CD14-positive monocyte (primary cell): Measurements from ENCODE around the gene LIMK2. TPM values are rescaled to one million over a fixed set of nuclear protein-coding genes. Genes with fewer than 3 reads are reported as not detected.

Experiments used
- DNase-seq, 3 donors: peaks; one replicate each; pipeline ENCODE4 v3.0.0-alpha.2; 2011 to 2022
- H2AFZ ChIP-seq: 2 replicates; pipeline ENCODE4 v1.6.0; 2012; ENCODE audit warnings: mild to moderate bottlenecking, low read depth, low read length, inconsistent platforms; ENCODE audit not compliant: insufficient read depth, poor library complexity, severe bottlenecking
- H3K27ac ChIP-seq, 2 donors: 1 replicate in 1 of 2; 2 replicates in 1 of 2; pipeline ENCODE4 v1.5.1; 2012 to 2013; ENCODE audit warnings: low read length in 2 of 2, control low read depth in 1 of 2, inconsistent platforms in 1 of 2, low read depth in 1 of 2, mild to moderate bottlenecking in 1 of 2
- H3K27me3 ChIP-seq, 2 donors: one replicate each; pipeline versions ENCODE4 v1.6.0 to v1.6.1; 2011 to 2013; ENCODE audit warnings: low read length in 2 of 2; ENCODE audit not compliant: control insufficient read depth in 2 of 2, insufficient read depth in 2 of 2
- H3K36me3 ChIP-seq, 2 donors: replicated peaks in 1 of 2; 1 replicate in 1 of 2; 2 replicates in 1 of 2; pipeline versions ENCODE4 v1.5.1 to v1.6.1; 2012 to 2013; ENCODE audit warnings: low read length in 2 of 2, control low read depth in 1 of 2, inconsistent platforms in 1 of 2, mild to moderate bottlenecking in 1 of 2; ENCODE audit not compliant: insufficient read depth in 2 of 2, control insufficient read depth in 1 of 2
- H3K4me1 ChIP-seq, 2 donors: 1 replicate in 1 of 2; 2 replicates in 1 of 2; pipeline versions ENCODE4 v1.5.1 to v1.6.1; 2012 to 2013; ENCODE audit warnings: low read length in 2 of 2, control low read depth in 1 of 2, inconsistent platforms in 1 of 2, mild to moderate bottlenecking in 1 of 2, moderate library complexity in 1 of 2; ENCODE audit not compliant: insufficient read depth in 2 of 2, control insufficient read depth in 1 of 2
- H3K4me2 ChIP-seq: replicated peaks from 2 replicates; pipeline ENCODE3; 2012; ENCODE audit warnings: low read length, moderate library complexity, mild to moderate bottlenecking; ENCODE audit not compliant: poor library complexity, severe bottlenecking; ENCODE audit errors: extremely low read depth
- H3K4me3 ChIP-seq, 3 experiments: fragments of 200-600 bp in 1 of 3; sonication (generic) in 1 of 3; replicated peaks in 1 of 3; 1 replicate in 2 of 3; 2 replicates in 1 of 3; pipeline ENCODE4 v1.5.1; 2011 to 2013; ENCODE audit warnings: low read length in 3 of 3, mild to moderate bottlenecking in 3 of 3, control low read depth in 2 of 3, low read depth in 2 of 3, inconsistent platforms in 1 of 3, moderate library complexity in 1 of 3
- H3K79me2 ChIP-seq: 2 replicates; pipeline ENCODE4 v1.6.0; 2012; ENCODE audit warnings: mild to moderate bottlenecking, control low read depth, inconsistent platforms, low read length, moderate library complexity; ENCODE audit not compliant: insufficient read depth
- H3K9ac ChIP-seq: 2 replicates; pipeline ENCODE4 v1.6.0; 2017; ENCODE audit warnings: low read length, mild to moderate bottlenecking; ENCODE audit not compliant: insufficient read depth, poor library complexity, severe bottlenecking
- H3K9me3 ChIP-seq, 2 donors: replicated peaks in 1 of 2; 1 replicate in 1 of 2; 2 replicates in 1 of 2; pipeline versions ENCODE4 v1.5.1 to v1.6.1; 2012 to 2013; ENCODE audit warnings: low read length in 2 of 2, control low read depth in 1 of 2; ENCODE audit not compliant: control insufficient read depth in 1 of 2, insufficient read depth in 1 of 2
- H4K20me1 ChIP-seq: 2 replicates; pipeline ENCODE4 v1.6.0; 2012; ENCODE audit warnings: mild to moderate bottlenecking, low read length, control low read depth, moderate library complexity; ENCODE audit not compliant: insufficient read depth
- H3K27ac Mint-ChIP-seq, 7 donors: one replicate each; pipeline ENCODE4 v1.8.0; 2020; ENCODE audit warnings: mild to moderate bottlenecking in 7 of 7, mixed read lengths in 7 of 7, moderate library complexity in 6 of 7, inconsistent platforms in 2 of 7
- H3K27me3 Mint-ChIP-seq, 3 donors: one replicate each; pipeline ENCODE4 v1.8.0; 2021 to 2022; ENCODE audit warnings: low read depth in 3 of 3, mild to moderate bottlenecking in 3 of 3, mixed read lengths in 3 of 3, moderate library complexity in 3 of 3, inconsistent platforms in 1 of 3
- H3K36me3 Mint-ChIP-seq, 2 donors: one replicate each; pipeline ENCODE4 v1.8.0; 2020; ENCODE audit warnings: mixed read lengths in 2 of 2, inconsistent platforms in 1 of 2, mild to moderate bottlenecking in 1 of 2
- H3K4me1 Mint-ChIP-seq: one replicate; pipeline ENCODE4 v1.8.0; 2020; ENCODE audit warnings: mild to moderate bottlenecking, mixed read lengths
- H3K4me3 Mint-ChIP-seq, 2 donors: one replicate each; pipeline ENCODE4 v1.8.0; 2020; ENCODE audit warnings: mild to moderate bottlenecking in 2 of 2, mixed read lengths in 2 of 2, moderate library complexity in 1 of 2
- H3K9me3 Mint-ChIP-seq, 7 donors: one replicate each; pipeline ENCODE4 v1.8.0; 2020 to 2022; ENCODE audit warnings: mixed read lengths in 7 of 7, mild to moderate bottlenecking in 6 of 7, moderate library complexity in 6 of 7, inconsistent platforms in 2 of 7
- CTCF ChIP-seq: fragments of 200-600 bp; IDR thresholded peaks from one replicate; pipeline ENCODE4 v1.8.0; 2022; ENCODE audit warnings: antibody characterized with exemption, mild to moderate bottlenecking
- WGBS: methylation state at CpG from one replicate; pipeline ENCODE4 v1.1.5; 2013; ENCODE audit warnings: missing lambda C conversion rate; ENCODE audit not compliant: insufficient coverage; 5-methylcytosine and 5-hydroxymethylcytosine counted together
- intact Hi-C, 2 donors: fragments of 100-400 bp; cut with micrococcal nuclease; formaldehyde crosslinking; loops; one replicate each; pipeline versions ENCODE4 v1.15.0 to v1.15.1; 2023
- polyA plus RNA-seq, 3 donors: library from polyadenylated mRNA; depleted of rRNA in 1 of 3; unstranded in 2 of 3; stranded (reverse) in 1 of 3; fragments of 300-500 nt in 2 of 3; fragments of >200 nt in 1 of 3; fragmentation: Illumina TruSeq in 2 of 3; gene quantifications; 1 replicate in 2 of 3; 2 replicates in 1 of 3; pipeline ENCODE4 v1.2.3, GENCODE V29; 2012 to 2021

LIMK2 gene
- polyA plus RNA-seq, 3 donors = 5.5 to 14.2 (median 10.1) TPM

DNA sequence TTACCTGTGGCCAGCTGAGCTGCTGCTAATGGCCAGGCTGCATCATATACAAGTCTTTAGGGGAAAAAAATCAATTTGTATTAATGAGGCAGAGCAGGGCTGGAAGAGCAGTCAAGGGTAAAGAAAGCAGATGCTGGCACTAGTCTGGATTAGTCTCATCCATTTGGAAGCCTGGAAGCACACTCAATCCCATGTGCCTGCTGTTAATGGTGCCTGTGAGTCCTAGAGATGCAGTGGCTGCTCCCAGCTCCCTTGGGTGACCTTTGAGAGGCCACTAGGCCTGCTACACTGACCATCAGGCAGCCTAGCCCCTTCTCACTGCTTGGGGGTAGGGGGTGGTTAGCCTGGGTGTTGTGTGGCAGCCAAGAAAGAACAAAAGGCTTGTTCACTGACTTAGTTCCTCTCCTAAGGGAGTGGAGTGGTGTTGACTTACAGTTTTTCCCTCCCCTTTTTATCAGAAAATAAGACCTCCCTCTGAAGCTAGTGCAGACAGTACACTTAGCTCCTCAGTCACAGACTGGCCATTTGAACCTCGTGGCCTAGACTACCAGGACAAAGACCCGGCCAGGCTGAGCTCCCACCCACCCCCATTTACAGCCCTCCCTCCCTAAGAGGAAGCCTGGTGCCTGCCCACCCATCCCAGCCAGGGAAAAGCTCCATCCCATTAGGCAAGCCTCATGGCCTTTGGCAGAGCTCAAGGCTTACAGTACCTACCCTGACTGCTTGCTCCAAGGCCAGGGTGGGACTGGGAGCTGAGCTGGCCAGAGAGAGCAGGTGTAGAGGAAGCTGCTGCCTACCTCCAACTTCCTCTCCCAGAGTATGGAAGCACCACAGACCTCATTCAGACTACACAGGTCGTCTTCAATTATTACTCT, 72.4 kb downstream of the LIMK2 start:
- Histone ChIP-seq H2AFZ (no peak overlapping the region), H3K36me3 (peaks cover 67 to 86% of the 10 kb centered on the region in 2 donors), H3K79me2 (no peaks in the 10 kb centered on the region), H3K9me3 (no peaks in the 10 kb centered on the region), H3K27ac (peak overlapping the region in 1 of 2 donors; percentile 2), H3K9ac (no peak overlapping the region), H3K27me3 (no peaks in the 10 kb centered on the region), H4K20me1 (peaks cover 50% of the 10 kb centered on the region), H3K4me1 (peaks cover 29 to 38% of the 10 kb centered on the region in 2 donors), H3K4me3 (no peak overlapping the region), H3K4me2 (no peak overlapping the region)
- 17% methylated on average over 3 of the region's 3 CpGs for WGBS
- intact Hi-C loops = loop anchor here in 1 of 2 donors (5.0 kb wide), 1 partner anchor 72 kb away; the partner anchor contains the start of gene LIMK2
- peaks cover 28% of the 10 kb centered on the region for H3K4me1 Mint-ChIP-seq
- TF ChIP-seq CTCF = no peak
- H3K4me3 Mint-ChIP-seq = no peak overlapping the region
- no peaks in the 10 kb centered on the region for H3K9me3 Mint-ChIP-seq
- H3K36me3 Mint-ChIP-seq = peaks cover 71 to 79% of the 10 kb centered on the region in 2 donors
- no peaks in the 10 kb centered on the region for H3K27me3 Mint-ChIP-seq
- DNase-seq = no peak
- peak overlapping the region in 2 of 7 donors; percentile 18 to 42 for H3K27ac Mint-ChIP-seq

DNA sequence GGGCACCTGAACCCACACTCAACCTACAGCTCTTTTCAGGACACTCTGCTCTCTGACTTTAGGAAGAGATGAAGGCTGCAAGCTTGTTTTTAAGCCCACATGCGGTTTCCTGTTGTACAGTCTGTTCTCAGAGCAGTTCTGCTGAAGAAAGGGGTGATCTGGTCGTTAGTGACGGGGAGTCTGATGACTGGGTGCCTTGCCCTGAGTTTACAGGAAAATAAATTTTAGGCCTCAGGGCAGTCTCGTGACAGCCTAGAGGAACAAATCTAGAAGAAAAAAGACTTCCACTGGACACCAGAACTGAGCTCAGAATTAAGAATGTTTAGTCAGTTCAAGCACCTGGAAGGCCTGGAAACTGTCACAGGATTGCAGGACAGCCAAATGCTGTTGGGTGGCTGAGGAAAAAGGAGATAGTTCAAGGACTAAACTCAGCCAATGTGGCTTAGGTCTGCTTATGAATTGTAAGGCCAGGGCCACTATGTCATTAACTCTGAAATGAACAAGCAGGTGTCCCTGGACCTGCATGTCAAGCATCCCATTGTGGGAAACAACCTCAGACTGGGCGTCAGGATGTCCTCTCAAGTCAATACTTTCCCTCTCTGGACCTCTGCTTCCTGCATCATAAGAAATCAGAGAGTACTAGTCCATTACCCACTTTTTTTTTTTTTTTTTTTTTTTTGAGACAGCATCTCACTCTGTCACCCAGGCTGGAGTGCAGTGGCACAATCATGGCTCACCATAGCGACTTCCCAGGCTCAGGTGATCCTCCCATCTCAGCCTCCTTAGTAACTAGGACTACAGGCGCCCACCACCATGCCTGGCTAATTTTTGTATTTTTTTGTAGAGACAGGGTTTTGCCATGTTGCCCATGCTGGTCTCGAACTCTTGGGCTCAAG, 74.5 kb downstream of the LIMK2 start:
- intact Hi-C loops = loop anchor here in 1 of 2 donors (5.0 kb wide), 1 partner anchor 74 kb away; the partner anchor contains the start of gene LIMK2
- Histone ChIP-seq H3K79me2 (peaks cover 5% of the 10 kb centered on the region), H3K4me2 (no peak overlapping the region), H3K4me3 (no peak overlapping the region), H3K9me3 (no peaks in the 10 kb centered on the region), H3K4me1 (peaks cover 37 to 58% of the 10 kb centered on the region in 2 donors), H3K27ac (peak overlapping the region in 1 of 2 donors; percentile 60), H4K20me1 (peaks cover 49% of the 10 kb centered on the region), H3K36me3 (peaks cover 50 to 66% of the 10 kb centered on the region in 2 donors), H3K27me3 (no peaks in the 10 kb centered on the region), H2AFZ (no peak overlapping the region), H3K9ac (no peak overlapping the region)
- 13% methylated on average over 4 of the region's 8 CpGs for WGBS
- H3K27ac Mint-ChIP-seq = peak overlapping the region in 4 of 7 donors; percentile 40 to 73 (median 48)
- peaks cover 37% of the 10 kb centered on the region for H3K4me1 Mint-ChIP-seq
- no peak for TF ChIP-seq CTCF
- H3K4me3 Mint-ChIP-seq = no peak overlapping the region
- DNase-seq = no peak
- peaks cover 56 to 63% of the 10 kb centered on the region in 2 donors for H3K36me3 Mint-ChIP-seq
- peaks cover 0 to 1% (median 0%) of the 10 kb centered on the region in 7 donors for H3K9me3 Mint-ChIP-seq
- peaks cover 0 to 3% (median 2%) of the 10 kb centered on the region in 3 donors for H3K27me3 Mint-ChIP-seq
